ENCODE results near the gene CXCR6.

CXCR6 gene

GRCh38 chr3:45972534-45973402 is 29.5 kb downstream of the CXCR6 start:
- DNase-seq, result peak; percentile 100

GRCh38 chr3:45974686-45975085 is 31.4 kb downstream of the CXCR6 start:
- no peak for DNase-seq

- DNase-seq, result no peak
Measured at GRCh38 chr3:45975686-45976085, 32.4 kb downstream of the CXCR6 start.

- DNase-seq, result no peak
Measured at GRCh38 chr3:45976191-45977091, 33.2 kb downstream of the CXCR6 start.

GRCh38 chr3:45978006-45978761 is 34.9 kb downstream of the CXCR6 start:
- no peak for DNase-seq

- DNase-seq, result peak; percentile 5
Measured at GRCh38 chr3:45979378-45979777, 36.1 kb downstream of the CXCR6 start.

GRCh38 chr3:45980229-45980813 is 37.1 kb downstream of the CXCR6 start:
- DNase-seq, result no peak

- DNase-seq, result no peak
Measured at GRCh38 chr3:45980819-45981218, 37.6 kb downstream of the CXCR6 start.

GRCh38 chr3:45981346-45982074 is 38.2 kb downstream of the CXCR6 start:
- DNase-seq, result peak; percentile 11

GRCh38 chr3:45983770-45984169 is 40.5 kb downstream of the CXCR6 start:
- DNase-seq, result no peak

- no peak for DNase-seq
Measured at GRCh38 chr3:45984331-45985312, 41.4 kb downstream of the CXCR6 start.

GRCh38 chr3:45985532-45986302 is 42.5 kb downstream of the CXCR6 start:
- no peak for DNase-seq

GRCh38 chr3:45986303-45986982 is 43.2 kb downstream of the CXCR6 start:
- no peak for DNase-seq

- DNase-seq, result no peak
Measured at GRCh38 chr3:45987368-45988291, 44.4 kb downstream of the CXCR6 start.

GRCh38 chr3:45988362-45988761 is 45.1 kb downstream of the CXCR6 start:
- DNase-seq, result peak; percentile 16

- no peak for DNase-seq
Measured at GRCh38 chr3:45988804-45989203, 45.5 kb downstream of the CXCR6 start.

GRCh38 chr3:45990181-45990580 is 46.9 kb downstream of the CXCR6 start:
- no peak for DNase-seq

GRCh38 chr3:45991341-45991740 is 48.1 kb downstream of the CXCR6 start:
- peak; percentile 39 for DNase-seq
